Gastrocnemius medialis (tissue), 4 donors: ENCODE data around the gene LRRC4C. TPM values are rescaled to one million over a fixed set of nuclear protein-coding genes. Genes with fewer than 3 reads are reported as not detected.

ENCODE experiments used
- ATAC-seq, 2 donors: fragments of 150-250 bp; one replicate each; pipeline ENCODE4 v1.9.1; 2016
- DNase-seq, 2 donors: peaks; one replicate each; pipeline ENCODE4 v3.0.0-alpha.2; 2019
- H3K27ac ChIP-seq, 4 donors: fragments of 200-600 bp; sonication (generic); 1 replicate in 1 of 4; 2 replicates in 3 of 4; pipeline ENCODE4 v1.5.1; 2016 to 2018; ENCODE audit warnings: mild to moderate bottlenecking in 2 of 4, moderate library complexity in 1 of 4
- H3K27me3 ChIP-seq, 3 donors: fragments of 200-600 bp; sonication (generic) in 2 of 3; 1 replicate in 1 of 3; 2 replicates in 2 of 3; pipeline versions ENCODE4 v1.5.1 to v1.6.0; 2016 to 2019; ENCODE audit warnings: mild to moderate bottlenecking in 1 of 3, moderate library complexity in 1 of 3
- H3K36me3 ChIP-seq, 2 donors: fragments of 200-600 bp; sonication (generic) in 1 of 2; one replicate each; pipeline ENCODE4 v1.5.1; 2017 to 2018
- H3K4me1 ChIP-seq, 2 donors: fragments of 200-600 bp; sonication (generic) in 1 of 2; one replicate each; pipeline ENCODE4 v1.5.1; 2016 to 2017; ENCODE audit warnings: mild to moderate bottlenecking in 2 of 2
- H3K4me3 ChIP-seq, 4 donors: fragments of 200-600 bp; sonication (generic) in 3 of 4; 1 replicate in 1 of 4; 2 replicates in 3 of 4; pipeline ENCODE4 v1.5.1; 2016 to 2019; ENCODE audit warnings: mild to moderate bottlenecking in 2 of 4
- H3K9me3 ChIP-seq, 3 donors: fragments of 200-600 bp; sonication (generic) in 2 of 3; 1 replicate in 1 of 3; 2 replicates in 2 of 3; pipeline ENCODE4 v1.5.1; 2016 to 2019
- POLR2A ChIP-seq, 2 donors: fragments of 450-650 bp; IDR thresholded peaks; one replicate each; pipeline ENCODE4 v1.6.1; 2017; ENCODE audit warnings: antibody characterized with exemption in 2 of 2, mild to moderate bottlenecking in 2 of 2, moderate library complexity in 2 of 2
- in situ Hi-C, 4 donors: fragments of 200-750 bp; cut with MboI; loops; one replicate each; pipeline versions ENCODE4 v1.15.0 to v1.8.0; 2017; ENCODE audit warnings: low sequenced_read_pairs in 4 of 4
- intact Hi-C: fragments of 100-400 bp; cut with DNase I; formaldehyde crosslinking; loops from one replicate; pipeline ENCODE4 v1.15.1; 2023; ENCODE audit warnings: low total_unique reads
- total RNA-seq, 4 donors: library from RNA; depleted of rRNA; stranded (reverse); fragments of >200 nt; gene quantifications; one replicate each; pipeline versions ENCODE4 v1.1.0 to v1.2.3, GENCODE V29; 2016
- TF ChIP-seq, protein P1 (sequence below), 5 experiments: fragments of 450-650 bp in 3 of 5; fragments of 200-600 bp in 2 of 5; sonication (generic) in 2 of 5; IDR thresholded peaks in 4 of 5; conservative IDR thresholded peaks in 1 of 5; 1 replicate in 4 of 5; 2 replicates in 1 of 5; pipeline ENCODE4 v1.5.1; 2016 to 2019; ENCODE audit warnings: antibody characterized with exemption in 5 of 5, mild to moderate bottlenecking in 3 of 5, moderate library complexity in 3 of 5

The LRRC4C gene
- total RNA-seq, 4 donors from 2014 or later = 0.15 to 0.59 (median 0.24) TPM; not detected in 1

DNA sequence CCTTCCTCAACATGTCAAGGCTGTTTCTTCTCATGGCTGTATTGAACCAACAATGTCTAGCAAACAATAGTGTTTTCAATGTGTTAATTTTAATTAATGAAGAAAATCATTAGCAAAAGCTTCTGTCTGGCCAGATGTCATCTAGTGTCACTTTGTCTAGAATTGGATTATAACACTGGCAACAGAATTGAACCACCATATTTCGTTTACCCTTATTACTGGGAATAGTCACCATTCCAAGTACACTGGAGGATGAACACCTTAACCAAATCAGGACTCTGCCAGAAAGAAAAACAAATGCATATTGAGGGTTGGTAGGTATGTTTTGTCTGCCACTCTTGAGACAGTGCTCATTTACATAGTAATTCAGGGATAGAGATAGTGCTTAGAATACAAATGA lies 146.2 kb downstream of the LRRC4C start:
- Histone ChIP-seq H3K27ac (no peak overlapping the region), H3K4me3 (no peak overlapping the region), H3K4me1 (no peaks in the 10 kb centered on the region), H3K27me3 (no peaks in the 10 kb centered on the region), H3K9me3 (no peaks in the 10 kb centered on the region), H3K36me3 (no peaks in the 10 kb centered on the region)
- no peak for TF ChIP-seq POLR2A (IDR thresholded peaks at IDR 0.05)
- TF ChIP-seq, protein P1, sequence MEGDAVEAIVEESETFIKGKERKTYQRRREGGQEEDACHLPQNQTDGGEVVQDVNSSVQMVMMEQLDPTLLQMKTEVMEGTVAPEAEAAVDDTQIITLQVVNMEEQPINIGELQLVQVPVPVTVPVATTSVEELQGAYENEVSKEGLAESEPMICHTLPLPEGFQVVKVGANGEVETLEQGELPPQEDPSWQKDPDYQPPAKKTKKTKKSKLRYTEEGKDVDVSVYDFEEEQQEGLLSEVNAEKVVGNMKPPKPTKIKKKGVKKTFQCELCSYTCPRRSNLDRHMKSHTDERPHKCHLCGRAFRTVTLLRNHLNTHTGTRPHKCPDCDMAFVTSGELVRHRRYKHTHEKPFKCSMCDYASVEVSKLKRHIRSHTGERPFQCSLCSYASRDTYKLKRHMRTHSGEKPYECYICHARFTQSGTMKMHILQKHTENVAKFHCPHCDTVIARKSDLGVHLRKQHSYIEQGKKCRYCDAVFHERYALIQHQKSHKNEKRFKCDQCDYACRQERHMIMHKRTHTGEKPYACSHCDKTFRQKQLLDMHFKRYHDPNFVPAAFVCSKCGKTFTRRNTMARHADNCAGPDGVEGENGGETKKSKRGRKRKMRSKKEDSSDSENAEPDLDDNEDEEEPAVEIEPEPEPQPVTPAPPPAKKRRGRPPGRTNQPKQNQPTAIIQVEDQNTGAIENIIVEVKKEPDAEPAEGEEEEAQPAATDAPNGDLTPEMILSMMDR (IDR thresholded peaks at IDR 0.05 in 4 of 5, conservative IDR thresholded peaks at IDR 0.05 in 1 of 5) = no peak
- ATAC-seq (no peak), DNase-seq (no peak)
- intact Hi-C loops = no loop called here
- in situ Hi-C loops = no loop called here

DNA sequence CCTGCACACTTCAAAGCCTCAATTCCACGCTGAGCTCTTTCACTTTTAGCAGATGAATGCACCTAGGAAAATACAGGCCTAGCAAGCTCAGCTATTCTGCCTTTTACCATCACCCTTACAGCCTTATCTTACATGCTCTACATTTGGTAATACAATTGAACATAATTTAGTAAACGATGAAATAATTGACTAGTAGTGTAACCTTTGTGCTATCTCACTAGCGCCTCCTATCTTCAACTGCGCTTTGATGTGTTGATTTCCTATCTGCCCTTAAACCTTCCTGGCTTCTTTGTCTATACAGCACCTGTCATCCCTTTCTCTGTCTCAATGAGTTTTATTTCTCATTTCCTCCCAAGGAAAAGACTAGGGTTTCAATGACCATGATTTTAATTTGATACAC lies 149.7 kb downstream of the LRRC4C start:
- TF ChIP-seq, protein P1 (IDR thresholded peaks at IDR 0.05 in 4 of 5, conservative IDR thresholded peaks at IDR 0.05 in 1 of 5) = no peak
- TF ChIP-seq POLR2A (IDR thresholded peaks at IDR 0.05) = no peak
- ATAC-seq = no peak
- intact Hi-C loops = no loop called here

DNA sequence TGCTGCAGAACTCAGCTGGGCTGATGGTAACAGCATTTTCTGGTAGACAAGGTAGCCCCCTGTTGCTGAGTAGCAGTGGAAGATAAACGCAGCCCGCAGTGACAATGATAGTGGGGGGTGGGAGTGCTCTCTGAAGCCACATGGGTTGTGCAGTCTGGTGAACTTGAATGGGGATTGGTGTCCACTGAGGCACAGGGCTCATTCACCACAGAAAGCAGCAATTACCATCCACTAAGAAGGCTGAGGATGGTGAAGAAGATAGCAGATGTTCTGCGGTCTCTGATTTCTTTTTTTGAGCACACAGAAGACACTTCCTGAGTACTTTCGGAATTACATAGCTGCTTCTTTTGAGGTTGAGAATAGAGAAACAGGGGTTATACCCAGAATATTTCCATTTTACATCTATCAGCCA lies 150.3 kb downstream of the LRRC4C start:
- intact Hi-C loops = no loop called here
- DNase-seq (no peak), ATAC-seq (no peak)
- Histone ChIP-seq H3K27me3 (no peaks in the 10 kb centered on the region), H3K4me3 (no peak overlapping the region), H3K36me3 (no peaks in the 10 kb centered on the region), H3K4me1 (no peaks in the 10 kb centered on the region), H3K27ac (no peak overlapping the region), H3K9me3 (no peaks in the 10 kb centered on the region)
- in situ Hi-C loops = no loop called here
- no peak for TF ChIP-seq POLR2A (IDR thresholded peaks at IDR 0.05)
- TF ChIP-seq, protein P1 (IDR thresholded peaks at IDR 0.05 in 4 of 5, conservative IDR thresholded peaks at IDR 0.05 in 1 of 5) = no peak

More for the DNA sequence above, 149.7 kb downstream of the LRRC4C start:
- DNase-seq = no peak
- Histone ChIP-seq H3K27ac (no peak overlapping the region), H3K4me1 (no peaks in the 10 kb centered on the region), H3K27me3 (no peaks in the 10 kb centered on the region), H3K9me3 (no peaks in the 10 kb centered on the region), H3K4me3 (no peak overlapping the region), H3K36me3 (no peaks in the 10 kb centered on the region)
- in situ Hi-C loops = no loop called here

DNA sequence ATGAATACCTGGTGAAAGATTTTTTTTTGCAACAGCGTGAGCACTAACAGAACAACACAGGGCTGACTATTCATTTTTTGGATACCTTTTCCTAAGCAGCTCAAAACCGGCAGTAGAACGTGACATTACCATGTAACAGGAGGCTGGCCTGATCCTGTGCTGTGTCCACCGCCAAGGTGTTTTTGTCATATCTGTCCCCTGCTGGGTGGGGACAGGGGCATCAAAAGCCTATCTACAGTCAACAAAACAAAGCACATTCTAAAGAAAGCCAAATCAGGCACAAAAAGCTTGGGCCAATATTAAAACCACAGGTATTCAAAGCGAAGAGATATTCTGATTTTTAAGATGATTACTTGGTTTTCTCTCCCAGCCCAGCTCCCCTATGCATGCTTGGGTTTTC lies 151.2 kb downstream of the LRRC4C start:
- no peak overlapping the region for H3K27ac ChIP-seq
- no peak for TF ChIP-seq POLR2A (IDR thresholded peaks at IDR 0.05)
- TF ChIP-seq, protein P1 (IDR thresholded peaks at IDR 0.05 in 4 of 5, conservative IDR thresholded peaks at IDR 0.05 in 1 of 5) = no peak
- DNase-seq (no peak), ATAC-seq (no peak)
- H3K4me3 ChIP-seq = no peak overlapping the region
- H3K9me3 ChIP-seq = no peaks in the 10 kb centered on the region
- no peaks in the 10 kb centered on the region for H3K36me3 ChIP-seq
- in situ Hi-C loops (no loop called here), intact Hi-C loops (no loop called here)
- H3K27me3 ChIP-seq = no peaks in the 10 kb centered on the region
- H3K4me1 ChIP-seq = no peaks in the 10 kb centered on the region
